Measurements from ENCODE around the gene SHROOM3.

Gene SHROOM3

DNA sequence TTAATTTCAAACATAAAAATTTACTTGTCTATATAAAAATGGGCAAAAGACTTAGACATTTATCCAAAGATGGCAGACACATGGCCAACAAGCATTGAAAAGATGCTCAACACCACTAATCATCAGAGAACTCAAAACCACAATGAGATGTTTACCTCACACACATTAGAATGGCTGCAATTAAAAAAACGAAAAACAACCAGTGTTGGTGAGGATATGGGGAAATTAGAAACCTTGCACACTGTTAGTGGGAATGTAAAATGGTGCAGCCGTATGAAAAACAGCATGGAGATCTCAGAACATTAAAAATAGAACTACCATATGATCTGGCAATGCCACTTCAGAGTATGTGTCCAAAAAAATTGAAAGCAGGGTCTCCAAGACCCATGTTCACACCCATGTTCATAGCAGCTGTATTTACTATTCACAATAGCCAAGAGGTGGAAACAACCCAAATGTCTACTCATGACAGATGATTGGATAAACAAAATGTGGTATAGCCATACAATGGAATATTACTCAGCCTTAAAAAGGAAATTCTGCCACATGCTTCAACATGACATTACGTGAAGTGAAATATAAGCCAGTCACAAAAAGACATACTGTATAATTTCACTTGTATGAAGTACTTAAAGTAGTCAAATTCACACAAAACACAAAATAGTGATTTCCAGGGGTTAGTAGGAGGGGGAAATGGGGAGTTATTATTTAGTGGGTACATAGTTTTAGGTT is 316.7 kb downstream of the SHROOM3 start:
- DNase-seq (ENCODE audit: low read depth) = no peak

DNA sequence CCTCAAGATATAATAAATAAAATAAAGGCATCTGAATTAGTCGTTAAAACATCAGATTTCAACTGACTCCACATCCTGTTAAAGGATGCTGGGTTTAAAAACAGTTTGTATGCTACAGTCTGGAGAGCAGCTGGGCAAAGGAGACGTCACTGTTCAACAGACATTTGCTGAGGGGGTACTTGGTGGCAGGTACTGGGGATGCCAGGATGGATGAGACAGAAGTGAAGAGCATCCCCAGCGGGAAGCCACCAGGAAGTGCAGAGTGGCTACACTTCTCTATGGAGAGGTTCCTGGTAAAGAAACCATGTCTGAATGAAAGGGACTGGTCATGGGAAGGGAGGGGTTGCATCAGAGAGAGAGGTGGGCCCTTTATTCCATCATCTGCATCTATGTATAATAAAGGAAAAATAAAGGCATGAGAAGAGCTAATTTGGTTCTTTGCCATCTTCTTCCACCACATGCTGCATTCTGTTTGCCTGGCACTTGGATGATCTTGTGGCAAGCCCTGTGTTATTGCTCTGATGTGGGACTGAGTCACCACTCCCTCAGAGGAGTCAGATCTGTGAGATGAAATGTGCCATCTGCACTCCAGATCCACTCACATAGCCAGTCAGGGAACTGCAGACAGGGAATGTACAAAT is 318.0 kb downstream of the SHROOM3 start:
- peak; percentile 95 for DNase-seq (ENCODE audit: low read depth)

DNA sequence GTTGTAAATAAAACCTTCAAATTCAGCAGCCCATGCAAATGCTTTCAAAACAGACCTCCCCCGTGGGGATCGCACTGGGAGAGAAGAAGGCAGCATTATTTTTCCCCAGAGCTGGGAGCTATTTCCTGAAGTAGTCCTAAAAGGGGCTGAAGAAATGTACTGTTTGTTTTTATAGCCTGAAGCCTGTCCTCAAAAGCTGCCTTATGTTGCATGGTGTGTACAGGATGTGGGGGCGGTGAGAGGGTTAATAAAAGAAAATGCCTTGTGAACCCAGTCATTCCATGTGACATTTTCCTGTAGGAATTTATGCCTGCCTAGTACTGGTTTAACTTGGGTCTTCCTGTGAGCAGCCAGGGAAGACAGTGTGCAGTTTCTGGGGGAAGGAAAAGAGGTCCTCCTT is 318.8 kb downstream of the SHROOM3 start:
- DNase-seq (ENCODE audit: low read depth) = peak; percentile 93

DNA sequence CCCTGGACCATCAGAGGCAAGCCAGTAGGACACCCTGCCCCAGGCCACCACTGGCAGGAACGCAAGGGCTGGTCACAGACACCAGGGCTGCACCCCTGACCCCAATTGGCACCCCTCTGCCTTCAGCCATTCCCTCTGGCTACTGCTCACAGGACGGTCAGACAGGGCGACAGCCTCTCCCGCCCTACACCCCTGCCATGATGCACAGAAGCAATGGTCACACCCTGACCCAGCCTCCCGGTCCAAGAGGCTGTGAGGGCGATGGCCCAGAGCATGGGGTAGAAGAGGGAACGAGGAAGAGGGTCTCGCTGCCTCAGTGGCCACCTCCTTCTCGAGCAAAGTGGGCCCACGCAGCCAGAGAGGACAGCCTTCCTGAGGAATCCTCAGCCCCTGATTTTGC is 319.4 kb downstream of the SHROOM3 start:
- DNase-seq (ENCODE audit: low read depth) = no peak

DNA sequence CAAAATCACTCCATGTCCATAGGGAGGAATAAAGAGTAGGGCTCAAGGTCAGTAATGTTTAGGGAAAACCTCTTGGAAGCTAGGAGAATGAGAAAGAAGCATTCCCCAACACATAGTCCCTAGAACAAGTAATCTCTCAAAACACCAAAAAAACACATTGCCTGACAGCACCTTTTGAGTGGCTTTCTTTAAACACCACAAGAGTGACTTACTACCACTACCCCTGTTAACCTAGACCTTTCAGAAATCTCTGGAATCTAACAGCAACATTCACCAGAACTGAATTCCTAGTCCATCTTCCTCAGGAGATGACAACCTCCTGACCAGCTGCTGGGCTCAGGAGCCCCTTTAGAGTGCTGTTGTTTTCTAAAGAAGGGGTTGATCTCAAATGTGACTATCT is 320.7 kb downstream of the SHROOM3 start:
- DNase-seq (ENCODE audit: low read depth) = no peak

DNA sequence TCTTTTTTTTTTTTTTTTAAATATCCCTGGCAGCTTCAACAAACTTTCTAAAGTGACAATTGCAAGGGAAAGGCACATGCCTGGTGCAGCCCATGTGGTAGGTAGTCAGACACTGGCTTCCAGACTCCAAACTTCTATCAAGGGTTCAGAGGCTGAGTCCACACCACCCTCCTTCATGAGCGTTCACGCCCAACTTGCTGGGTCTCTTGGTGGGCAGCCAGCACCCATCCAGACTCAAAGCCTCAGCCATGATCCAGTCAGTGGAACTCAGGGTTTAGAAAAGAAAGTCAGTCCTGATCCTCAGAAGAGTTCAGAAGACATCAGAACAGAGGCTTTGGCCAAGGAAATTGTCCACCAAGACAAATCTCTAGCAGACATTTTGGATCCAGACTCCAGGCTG is 321.4 kb downstream of the SHROOM3 start:
- no peak for DNase-seq (ENCODE audit: low read depth)

DNA sequence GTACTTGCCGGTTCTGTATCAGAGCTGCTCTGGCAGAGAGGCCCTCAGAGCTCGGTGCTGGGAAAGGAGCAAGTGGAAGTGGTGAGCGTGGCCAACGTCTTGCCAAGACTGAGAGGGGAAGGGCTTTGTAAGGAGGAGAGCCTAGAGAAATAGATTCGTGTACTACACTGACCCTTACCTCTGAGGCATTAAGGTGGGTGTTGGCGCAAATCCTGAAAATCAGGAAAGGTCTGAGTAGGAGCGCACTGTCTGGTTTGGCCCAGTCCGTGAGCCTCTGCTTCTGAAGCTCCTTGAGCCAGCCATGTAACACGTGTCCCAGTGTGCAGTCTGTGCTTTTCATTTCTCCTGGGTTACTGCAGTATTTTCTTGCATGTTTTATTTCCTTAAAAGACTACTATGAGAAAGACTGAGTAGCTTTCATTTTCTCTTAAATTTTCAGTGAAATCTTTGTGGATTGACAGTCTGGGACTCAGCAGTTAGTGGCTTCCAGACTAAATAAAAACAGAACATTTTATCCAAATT is 322.4 kb downstream of the SHROOM3 start:
- DNase-seq (ENCODE audit: low read depth) = no peak

DNA sequence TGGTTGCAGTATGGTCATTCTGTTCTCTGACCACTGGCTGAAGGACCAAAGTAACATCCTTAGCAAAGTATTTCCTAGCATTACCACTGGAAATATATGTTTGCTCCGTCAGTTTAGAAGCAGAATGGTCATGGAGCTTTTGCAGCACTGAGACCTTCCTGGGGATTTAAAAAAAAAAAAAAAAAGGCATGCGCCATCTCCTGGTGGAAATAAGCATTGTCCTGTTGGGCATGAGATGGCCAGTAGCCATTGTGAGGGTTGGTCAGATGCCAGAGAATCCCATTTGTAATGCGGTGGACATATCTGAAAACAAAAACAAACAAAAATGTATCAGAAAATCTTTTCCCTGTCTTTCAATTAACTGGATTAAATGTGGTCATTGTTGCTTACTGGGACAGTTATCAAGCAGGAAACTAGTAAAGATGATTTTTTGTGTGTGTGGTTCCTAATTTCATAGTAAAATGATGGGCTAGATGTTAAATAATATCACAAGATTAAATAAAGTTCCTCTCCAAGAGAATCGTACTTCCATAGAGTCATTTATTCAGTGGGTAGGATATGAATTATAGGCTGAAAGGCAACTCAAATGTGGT is 323.4 kb downstream of the SHROOM3 start:
- peak; percentile 86 for DNase-seq (ENCODE audit: low read depth)

DNA sequence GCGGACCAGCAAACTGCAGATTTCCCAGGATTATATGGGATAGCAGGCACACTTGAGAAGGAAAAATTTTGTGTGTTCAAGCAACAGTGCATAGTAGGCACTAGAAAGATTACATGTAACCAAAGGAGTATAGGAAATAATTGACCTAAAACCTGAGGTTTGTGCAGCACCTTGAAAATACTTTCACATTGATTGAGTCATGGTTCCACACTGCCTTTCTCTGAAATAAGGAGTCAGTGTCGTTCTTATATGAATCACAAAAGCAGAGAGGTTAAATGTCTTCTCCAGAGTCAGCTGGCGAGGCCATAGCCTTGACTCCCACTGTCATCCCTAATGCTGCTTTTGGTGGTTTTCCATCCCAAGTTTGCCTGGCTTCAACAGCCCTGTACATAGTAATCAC is 324.0 kb downstream of the SHROOM3 start:
- peak; percentile 33 for DNase-seq (ENCODE audit: low read depth)

DNA sequence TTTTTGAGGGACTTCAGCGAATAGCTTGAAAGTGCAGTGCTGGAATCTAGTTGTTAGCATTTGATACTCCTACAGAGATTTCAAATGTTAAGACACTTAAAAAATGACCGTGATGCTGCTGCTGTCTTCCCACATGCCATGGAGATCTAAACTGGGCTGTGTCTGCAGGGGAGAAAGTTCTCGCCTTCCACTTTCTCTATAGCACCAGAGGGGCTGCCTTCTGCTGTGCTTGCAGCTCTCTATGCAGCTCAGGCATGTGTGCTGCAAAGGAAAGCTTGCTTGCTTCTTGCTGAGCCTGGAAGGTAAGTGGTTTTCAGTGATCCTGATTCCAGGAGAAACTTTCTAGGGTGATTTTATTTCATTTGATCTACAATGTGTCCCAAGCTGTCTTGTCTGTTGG is 325.2 kb downstream of the SHROOM3 start:
- DNase-seq (ENCODE audit: low read depth) = no peak

DNA sequence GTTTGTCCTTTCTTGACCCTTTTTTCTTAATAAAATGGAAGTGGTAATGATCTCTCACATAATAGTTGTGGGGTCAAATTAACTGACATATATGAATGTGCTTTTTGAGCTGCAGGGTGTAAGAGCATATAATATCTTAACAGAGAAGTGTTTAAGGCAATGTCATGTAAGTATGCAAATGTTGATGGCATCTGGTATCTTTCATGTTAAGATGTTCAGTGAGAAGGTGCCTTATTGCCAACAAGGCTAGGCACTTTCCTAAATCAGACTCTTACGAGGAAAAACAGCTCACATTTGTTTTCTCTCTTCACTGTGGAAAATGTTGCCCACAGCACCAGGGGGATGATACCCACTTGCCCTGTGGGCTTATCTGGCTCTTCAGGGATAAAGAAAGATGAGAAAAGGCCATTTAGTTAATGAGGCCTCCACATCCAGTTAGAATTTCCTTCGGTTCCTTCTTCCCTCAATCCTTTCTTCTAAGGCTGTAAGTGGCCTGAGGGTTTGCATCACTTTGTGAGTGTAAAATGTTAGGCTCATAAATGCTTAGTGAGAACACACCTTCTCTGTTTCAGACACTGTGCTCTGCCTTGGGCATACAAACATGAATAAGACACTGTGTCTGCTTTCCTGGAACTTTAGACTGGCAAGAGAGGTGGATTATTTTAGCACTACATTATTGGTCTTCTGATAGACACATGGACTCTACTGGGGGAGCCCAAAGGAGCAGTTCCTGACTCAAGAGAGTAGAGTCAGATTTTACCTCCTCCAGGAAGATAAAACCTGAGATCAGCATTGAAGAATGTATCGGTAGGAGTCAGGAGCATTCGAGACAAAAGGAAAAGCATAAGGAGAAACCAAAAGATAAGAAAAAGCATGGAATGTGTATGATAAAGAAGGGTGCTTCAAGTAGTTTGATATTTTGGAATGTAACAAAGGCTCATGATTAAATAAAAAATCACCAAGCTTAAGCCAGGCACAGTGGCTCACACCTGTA is 327.4 kb downstream of the SHROOM3 start:
- no peak for DNase-seq (ENCODE audit: low read depth)

DNA sequence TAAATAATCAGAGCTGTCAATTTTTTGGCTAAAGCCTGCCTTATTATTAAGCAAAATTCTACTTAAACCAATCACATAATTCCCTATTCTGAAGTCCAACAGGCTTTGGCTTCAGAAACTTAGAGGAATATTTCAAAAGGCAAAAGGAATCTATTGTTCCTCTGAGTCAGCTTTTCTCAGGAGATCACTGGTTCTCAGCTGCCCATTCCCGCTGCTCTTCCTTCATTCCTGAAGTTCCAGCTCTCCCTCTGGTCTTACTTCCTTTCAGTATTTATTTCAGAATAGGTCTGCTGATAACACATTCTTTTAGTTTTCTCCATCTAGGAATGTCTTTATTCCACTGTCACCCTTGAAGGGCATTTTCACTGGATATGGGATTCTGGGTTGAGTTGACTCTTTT is 329.2 kb downstream of the SHROOM3 start:
- peak; percentile 49 for DNase-seq (ENCODE audit: low read depth)

DNA sequence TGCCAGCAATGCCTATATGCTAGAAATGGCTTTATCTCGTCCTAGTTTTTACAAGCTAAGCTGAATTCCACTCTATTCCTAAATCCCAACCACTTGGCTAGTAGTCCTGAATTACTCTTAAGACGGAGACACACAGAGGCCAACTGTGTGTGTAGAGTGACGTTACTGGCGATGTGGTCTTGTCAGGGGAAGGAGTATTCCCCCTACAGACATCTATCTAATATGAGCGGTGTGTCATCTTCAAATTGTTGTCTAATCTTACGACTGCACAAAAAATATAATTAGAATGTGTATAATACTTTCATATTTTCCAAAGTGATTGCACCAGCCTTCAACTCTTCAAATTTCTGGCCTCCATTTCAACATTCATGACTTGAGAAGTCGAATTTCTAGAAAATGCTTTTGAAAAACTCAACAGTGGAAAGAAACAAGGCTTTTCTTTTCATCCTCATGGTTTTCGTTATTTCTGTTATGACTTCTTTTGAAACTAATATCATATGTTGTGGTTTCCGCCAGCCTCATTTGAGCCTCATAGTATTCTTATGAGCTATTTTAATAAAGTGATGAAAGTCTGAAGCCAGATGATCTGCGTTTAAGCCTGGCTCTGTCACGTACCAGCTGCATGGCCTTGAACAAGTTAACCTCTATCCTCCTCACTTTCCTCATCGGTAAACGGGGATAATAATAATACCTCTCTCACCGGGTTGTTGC is 330.6 kb downstream of the SHROOM3 start:
- DNase-seq (ENCODE audit: low read depth) = no peak

DNA sequence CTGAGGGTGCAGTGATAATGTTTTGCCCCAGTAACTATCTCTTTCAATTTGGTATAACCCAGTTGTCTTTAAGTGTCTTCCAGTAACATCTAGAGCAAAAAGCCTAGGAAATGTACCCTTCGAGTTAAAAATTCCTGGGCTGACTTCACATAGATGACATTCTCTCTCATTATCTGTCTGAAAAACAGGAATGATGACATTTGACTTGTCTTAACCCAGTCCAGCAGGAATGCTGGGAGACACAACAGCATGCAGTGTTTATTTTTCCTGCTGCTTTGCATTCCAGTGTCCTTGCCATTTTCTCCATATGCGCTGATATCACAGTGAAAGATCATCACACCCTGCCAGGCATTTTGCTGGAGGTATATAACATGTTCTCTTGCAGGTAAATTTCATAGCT is 333.0 kb downstream of the SHROOM3 start:
- DNase-seq (ENCODE audit: low read depth) = peak; percentile 24

DNA sequence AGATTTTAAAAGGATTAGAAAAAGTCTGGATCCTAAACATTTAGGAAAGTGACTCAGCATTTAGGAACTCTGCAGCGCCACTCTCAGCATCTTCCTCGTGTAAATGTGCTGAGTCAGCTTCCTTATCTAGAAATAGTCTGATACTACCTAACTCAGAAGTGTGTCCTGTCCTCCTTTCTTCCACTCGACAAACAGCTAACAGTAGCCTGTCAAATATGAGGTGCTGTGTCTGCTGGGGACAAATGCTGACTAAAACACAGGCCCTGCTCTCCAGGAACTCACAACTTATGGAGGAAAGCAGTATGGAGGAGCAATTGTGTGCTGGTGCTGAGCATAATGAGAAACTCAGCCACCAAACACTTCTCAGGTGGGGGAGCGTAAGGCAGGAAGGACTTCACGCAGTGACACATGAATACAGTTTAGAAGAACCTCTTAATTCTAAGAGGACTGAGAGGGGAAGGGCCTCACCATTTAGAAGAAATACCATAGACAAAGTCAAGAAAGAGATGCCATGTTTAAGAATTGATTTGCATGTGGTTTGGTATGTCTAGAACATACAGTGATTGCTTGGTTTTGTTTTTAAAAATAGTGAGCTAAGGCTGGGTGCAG is 337.6 kb downstream of the SHROOM3 start:
- DNase-seq (ENCODE audit: low read depth) = peak; percentile 75

DNA sequence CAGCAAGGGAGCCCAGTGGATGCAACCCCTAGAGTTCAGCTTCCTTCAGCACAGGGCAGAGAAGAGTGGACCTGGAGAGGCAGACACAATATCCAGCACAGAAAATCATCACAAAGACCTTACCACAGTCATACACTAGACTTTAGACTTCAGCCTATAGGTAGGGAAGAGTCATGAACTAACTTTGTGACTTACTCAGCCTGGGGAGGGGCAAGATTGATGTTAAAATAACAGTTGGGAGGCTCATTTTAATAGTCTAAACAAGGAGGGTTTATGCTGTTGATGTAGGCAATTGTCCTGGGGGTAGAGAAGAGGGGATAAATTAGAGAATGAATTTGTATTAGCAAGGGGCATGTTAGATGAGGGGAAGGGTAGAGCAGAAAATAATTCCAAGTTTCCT is 338.7 kb downstream of the SHROOM3 start:
- DNase-seq (ENCODE audit: low read depth) = no peak

DNA sequence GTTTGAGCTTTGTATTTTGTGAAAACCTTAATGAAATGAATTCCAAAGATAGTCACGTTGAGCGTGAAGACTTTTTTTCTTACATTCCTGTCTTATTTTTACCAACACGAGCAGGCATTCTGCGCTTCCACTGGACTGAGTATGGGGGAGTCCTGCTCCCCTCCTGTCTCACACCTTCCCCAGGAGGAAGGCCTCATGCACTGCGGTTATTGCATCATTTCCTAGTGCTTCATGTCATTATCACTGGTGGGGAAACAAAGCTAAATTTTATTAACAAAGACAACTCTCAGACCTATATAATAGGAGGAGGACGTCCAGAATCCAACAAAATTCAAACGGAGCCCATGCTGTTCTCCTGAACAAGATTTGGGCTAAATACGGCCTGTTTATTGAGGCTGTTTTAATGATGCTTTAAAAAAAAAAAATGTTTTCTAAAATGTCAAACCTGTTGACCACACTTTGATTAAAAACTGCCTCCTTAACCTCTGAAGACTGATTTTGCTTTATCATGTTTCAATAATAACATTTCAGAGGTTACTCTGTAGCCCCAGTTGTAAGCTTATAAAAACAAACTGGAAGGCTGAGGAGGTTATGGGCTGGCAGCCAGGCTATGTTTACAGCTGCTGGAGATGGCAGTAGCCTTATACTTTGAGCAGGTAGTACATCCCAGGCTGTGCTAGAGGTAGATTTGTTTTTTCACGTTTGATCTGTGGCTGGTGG is 344.9 kb downstream of the SHROOM3 start:
- DNase-seq (ENCODE audit: low read depth) = no peak

DNA sequence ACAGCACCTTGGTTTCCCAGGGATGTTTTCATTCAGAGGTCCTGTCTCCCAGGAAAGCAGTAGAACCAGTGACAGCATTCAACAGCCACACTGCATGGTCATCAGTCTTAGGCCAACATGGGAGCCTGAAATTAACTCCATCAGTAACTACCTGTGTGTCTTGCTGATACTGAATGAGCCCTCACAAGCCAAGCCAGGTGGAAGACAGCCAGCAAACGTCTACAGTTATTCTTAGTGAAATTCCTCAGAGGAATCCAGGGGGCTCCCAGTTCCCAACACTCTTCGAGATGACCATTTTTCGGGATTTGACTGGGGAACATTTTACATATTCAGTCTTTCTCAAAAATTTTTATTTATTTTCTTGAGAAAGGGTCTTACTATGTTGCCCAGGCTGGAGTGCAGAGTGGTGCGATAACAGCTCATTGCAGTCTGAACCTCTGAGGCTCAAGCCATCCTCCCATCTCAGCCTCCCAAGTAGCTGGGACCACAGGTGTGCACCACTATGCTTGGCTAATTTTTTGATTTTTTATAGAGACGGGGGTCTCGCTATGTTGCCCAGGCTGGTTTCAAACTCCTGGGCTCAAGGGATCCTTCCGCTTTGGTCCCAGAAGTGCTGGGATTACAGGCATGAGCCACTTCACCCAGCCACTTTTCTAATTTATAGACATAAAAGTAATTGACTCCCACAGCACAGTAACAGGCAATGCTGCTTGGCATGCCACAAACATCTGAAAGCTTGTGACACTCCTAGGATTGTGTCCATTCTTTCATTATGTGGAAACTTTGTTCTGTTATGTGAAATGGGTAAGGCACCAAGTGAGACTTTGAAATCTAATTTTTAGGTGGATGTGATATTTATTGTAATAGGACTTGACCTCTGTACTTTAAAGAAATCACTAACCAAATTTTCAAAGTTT is 346.0 kb downstream of the SHROOM3 start:
- no peak for DNase-seq (ENCODE audit: low read depth)

Data from ELR (cell line).